ENCODE results near the gene GRID2. TPM values are rescaled to one million over a fixed set of nuclear protein-coding genes. Genes with fewer than 3 reads are reported as not detected.

GRID2 gene
- total RNA-seq, 6 experiments from 2014 or later: not detected

DNA sequence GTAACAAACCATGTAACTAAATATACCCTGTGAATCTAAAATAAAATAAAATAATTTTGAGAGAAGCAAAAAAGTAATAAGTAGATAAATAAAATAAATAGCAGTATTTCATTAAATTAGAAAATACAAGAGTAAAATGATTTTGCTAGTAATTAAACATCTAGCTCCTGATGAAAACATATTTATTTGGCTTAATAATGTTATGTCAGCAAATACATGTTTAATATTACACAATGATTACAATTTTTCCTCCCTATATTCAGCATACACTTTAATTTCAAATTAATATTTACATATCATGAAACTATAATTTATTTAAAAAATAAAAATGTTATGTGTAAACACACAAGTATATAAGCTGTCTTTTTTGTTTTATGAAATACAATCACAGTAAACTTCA, 697.1 kb downstream of the GRID2 start:
- no peak for DNase-seq
- TF ChIP-seq, protein P1, sequence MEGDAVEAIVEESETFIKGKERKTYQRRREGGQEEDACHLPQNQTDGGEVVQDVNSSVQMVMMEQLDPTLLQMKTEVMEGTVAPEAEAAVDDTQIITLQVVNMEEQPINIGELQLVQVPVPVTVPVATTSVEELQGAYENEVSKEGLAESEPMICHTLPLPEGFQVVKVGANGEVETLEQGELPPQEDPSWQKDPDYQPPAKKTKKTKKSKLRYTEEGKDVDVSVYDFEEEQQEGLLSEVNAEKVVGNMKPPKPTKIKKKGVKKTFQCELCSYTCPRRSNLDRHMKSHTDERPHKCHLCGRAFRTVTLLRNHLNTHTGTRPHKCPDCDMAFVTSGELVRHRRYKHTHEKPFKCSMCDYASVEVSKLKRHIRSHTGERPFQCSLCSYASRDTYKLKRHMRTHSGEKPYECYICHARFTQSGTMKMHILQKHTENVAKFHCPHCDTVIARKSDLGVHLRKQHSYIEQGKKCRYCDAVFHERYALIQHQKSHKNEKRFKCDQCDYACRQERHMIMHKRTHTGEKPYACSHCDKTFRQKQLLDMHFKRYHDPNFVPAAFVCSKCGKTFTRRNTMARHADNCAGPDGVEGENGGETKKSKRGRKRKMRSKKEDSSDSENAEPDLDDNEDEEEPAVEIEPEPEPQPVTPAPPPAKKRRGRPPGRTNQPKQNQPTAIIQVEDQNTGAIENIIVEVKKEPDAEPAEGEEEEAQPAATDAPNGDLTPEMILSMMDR (IDR thresholded peaks at IDR 0.05): no peak
- TF ChIP-seq POLR2A (IDR thresholded peaks at IDR 0.05): no peak
- no peak overlapping the region for H3K4me3 ChIP-seq
- intact Hi-C loops (cut with DNase I): no loop called here
- ATAC-seq: no peak
- H3K36me3 ChIP-seq: no peaks in the 10 kb centered on the region
- no peaks in the 10 kb centered on the region for H3K9me3 ChIP-seq
- H3K4me1 ChIP-seq: no peaks in the 10 kb centered on the region
- no peaks in the 10 kb centered on the region for H3K27me3 ChIP-seq
- no peak overlapping the region for H3K27ac ChIP-seq

DNA sequence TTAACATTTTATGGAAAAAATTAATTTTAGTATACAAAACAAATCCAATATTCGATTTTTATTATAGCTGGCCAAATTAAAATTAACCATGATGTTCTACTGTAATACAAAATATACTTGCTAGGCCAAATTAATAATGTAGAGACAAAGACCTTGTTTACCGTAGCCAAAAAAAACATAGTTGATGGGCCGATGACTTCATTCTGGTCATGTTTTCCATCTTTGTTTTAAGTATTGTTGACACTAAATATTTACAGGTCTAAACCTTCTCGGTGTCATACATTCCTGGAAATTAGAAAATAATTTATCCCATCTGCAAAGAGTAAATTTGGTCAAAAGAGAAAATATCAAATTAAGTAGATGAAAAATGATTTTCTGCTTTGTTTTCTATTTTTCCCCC, 698.5 kb downstream of the GRID2 start:
- H3K27me3 ChIP-seq: no peaks in the 10 kb centered on the region
- no peaks in the 10 kb centered on the region for H3K9me3 ChIP-seq
- intact Hi-C loops (cut with DNase I): no loop called here
- ATAC-seq: peak in 2 of 4 donors; percentile 35 to 75
- H3K4me1 ChIP-seq: no peaks in the 10 kb centered on the region
- H3K36me3 ChIP-seq: no peaks in the 10 kb centered on the region
- H3K27ac ChIP-seq: no peak overlapping the region
- DNase-seq: no peak
- TF ChIP-seq, protein P1 (IDR thresholded peaks at IDR 0.05): no peak
- no peak for TF ChIP-seq POLR2A (IDR thresholded peaks at IDR 0.05)
- WGBS (ENCODE audit: insufficient coverage, low coverage, low lambda C conversion rate, missing lambda C conversion rate): 46% methylated on average over 4 of the region's 4 CpGs
- H3K4me3 ChIP-seq: no peak overlapping the region

DNA sequence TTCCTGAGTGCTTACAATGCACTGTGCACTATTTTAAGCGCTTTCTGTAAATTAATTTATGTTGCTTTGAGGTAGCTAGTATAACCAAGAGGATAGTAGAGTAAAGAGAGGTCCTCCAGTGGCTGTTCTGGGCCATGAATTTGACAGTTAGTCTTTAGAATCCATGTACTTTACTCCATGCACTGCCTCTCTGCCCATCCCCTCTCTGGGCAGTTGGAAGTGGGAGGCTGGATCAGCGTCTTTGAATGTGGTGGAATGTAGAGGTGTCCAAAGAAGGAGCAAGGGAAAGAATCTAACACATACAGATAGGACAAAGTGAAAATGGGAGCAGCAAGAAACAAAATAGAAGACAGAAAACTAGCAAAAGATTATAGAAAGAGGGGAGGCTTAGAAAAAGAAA, 712.6 kb downstream of the GRID2 start:
- no peak for DNase-seq
- TF ChIP-seq POLR2A (IDR thresholded peaks at IDR 0.05): no peak
- TF ChIP-seq, protein P1 (IDR thresholded peaks at IDR 0.05): no peak
- no peak for ATAC-seq
- H3K4me3 ChIP-seq: no peak overlapping the region
- H3K4me1 ChIP-seq: no peaks in the 10 kb centered on the region
- WGBS (ENCODE audit: insufficient coverage, low coverage, low lambda C conversion rate, missing lambda C conversion rate): 85% methylated on average over 2 of the region's 2 CpGs
- no peaks in the 10 kb centered on the region for H3K9me3 ChIP-seq
- no peak overlapping the region for H3K27ac ChIP-seq
- no peaks in the 10 kb centered on the region for H3K36me3 ChIP-seq
- no peaks in the 10 kb centered on the region for H3K27me3 ChIP-seq
- intact Hi-C loops (cut with DNase I): no loop called here

DNA sequence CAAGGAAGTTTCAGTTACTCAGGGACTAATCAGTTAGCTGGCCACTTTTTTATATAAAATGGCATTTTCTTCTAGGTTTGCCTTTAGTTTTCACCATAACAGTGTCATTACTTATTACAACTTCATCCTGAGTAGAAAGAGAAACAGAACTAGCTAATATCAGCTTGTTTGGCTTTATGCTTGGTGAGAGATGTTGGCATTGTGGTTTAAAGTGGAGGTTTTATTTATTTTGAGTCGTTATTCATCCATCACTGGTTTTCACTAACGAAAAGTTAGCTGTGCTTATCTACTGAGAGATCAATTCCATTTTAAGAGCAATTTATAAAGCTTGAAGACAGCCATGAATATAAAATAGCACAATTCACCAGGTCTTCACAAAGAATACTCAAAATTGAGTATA, 714.5 kb downstream of the GRID2 start:
- DNase-seq: no peak
- TF ChIP-seq POLR2A (IDR thresholded peaks at IDR 0.05): no peak
- TF ChIP-seq, protein P1 (IDR thresholded peaks at IDR 0.05): no peak

DNA sequence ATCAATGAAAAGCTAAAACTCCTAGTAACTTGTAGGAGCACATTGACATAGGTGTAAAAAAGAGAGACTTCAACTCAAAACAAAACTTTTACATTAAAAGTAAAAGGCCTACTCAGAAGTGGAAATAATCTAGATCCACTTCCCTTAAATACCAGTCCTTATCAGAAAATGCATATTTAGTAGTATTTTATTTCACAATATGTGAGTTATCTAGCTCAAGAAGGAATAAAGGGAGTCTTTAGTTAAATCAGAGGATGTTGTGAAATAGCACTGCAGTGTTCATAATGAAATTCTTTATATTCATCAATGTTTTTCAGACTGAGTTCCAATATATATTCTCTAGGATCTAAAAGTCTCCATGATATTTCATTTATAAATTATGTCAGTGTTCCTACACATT, 715.0 kb downstream of the GRID2 start:
- no peak overlapping the region for H3K27ac ChIP-seq
- H3K9me3 ChIP-seq: no peaks in the 10 kb centered on the region
- intact Hi-C loops (cut with DNase I): no loop called here
- DNase-seq (no peak), ATAC-seq (no peak)
- no peaks in the 10 kb centered on the region for H3K27me3 ChIP-seq
- H3K4me3 ChIP-seq: no peak overlapping the region
- TF ChIP-seq POLR2A (IDR thresholded peaks at IDR 0.05): no peak
- TF ChIP-seq, protein P1 (IDR thresholded peaks at IDR 0.05): no peak
- no peaks in the 10 kb centered on the region for H3K4me1 ChIP-seq
- H3K36me3 ChIP-seq: no peaks in the 10 kb centered on the region

More for the DNA sequence above, 714.5 kb downstream of the GRID2 start:
- Histone ChIP-seq H3K9me3 (no peaks in the 10 kb centered on the region), H3K4me1 (no peaks in the 10 kb centered on the region), H3K27ac (no peak overlapping the region), H3K36me3 (no peaks in the 10 kb centered on the region), H3K4me3 (no peak overlapping the region), H3K27me3 (no peaks in the 10 kb centered on the region)
- no peak for ATAC-seq
- intact Hi-C loops (cut with DNase I): no loop called here
- 45% methylated on average over 2 of the region's 2 CpGs for WGBS (ENCODE audit: insufficient coverage, low coverage, low lambda C conversion rate, missing lambda C conversion rate)
